HepG2 (cell line): ENCODE data around the gene RACGAP1. TPM values are rescaled to one million over a fixed set of nuclear protein-coding genes. Genes with fewer than 3 reads are reported as not detected.

Experiments used
- ARID4A ChIP-seq: sonication (generic); formaldehyde crosslinking; IDR thresholded peaks from 2 replicates; pipeline ENCODE4 v1.5.0; 2020; ENCODE audit warnings: mild to moderate bottlenecking, missing genetic modification reagents, borderline replicate concordance
- CHD2 ChIP-seq: IDR thresholded peaks from 2 replicates; pipeline ENCODE4 v1.6.1; 2011; ENCODE audit warnings: low read depth, low read length, improper control_type of control experiment
- DDIT3 ChIP-seq: sonication (generic); formaldehyde crosslinking; IDR thresholded peaks from 2 replicates; pipeline ENCODE4 v1.4.0; 2020; ENCODE audit warnings: mild to moderate bottlenecking, missing genetic modification reagents
- HDAC2 ChIP-seq: sonication (generic); formaldehyde crosslinking; IDR thresholded peaks from 2 replicates; pipeline ENCODE4 v1.4.0; 2020; ENCODE audit warnings: missing genetic modification reagents
- MAZ ChIP-seq, 2 experiments: sonication (generic) in 1 of 2; formaldehyde crosslinking in 1 of 2; IDR thresholded peaks; 2 replicates each; pipeline versions ENCODE4 v1.5.0 to v1.6.1; 2012 to 2020; ENCODE audit warnings: low read depth in 2 of 2, mild to moderate bottlenecking in 2 of 2, borderline replicate concordance in 1 of 2, improper control_type of control experiment in 1 of 2, low read length in 1 of 2, missing genetic modification reagents in 1 of 2, moderate library complexity in 1 of 2
- NFYC ChIP-seq: IDR thresholded peaks from 2 replicates; pipeline ENCODE4 v1.6.1; 2016; ENCODE audit warnings: missing genetic modification reagents, missing compliant biosample characterization
- NR2F2 ChIP-seq: IDR thresholded peaks from 2 replicates; pipeline ENCODE4 v1.6.1; 2012; ENCODE audit warnings: low read depth, inconsistent platforms, borderline replicate concordance
- NRL ChIP-seq: sonication (generic); formaldehyde crosslinking; IDR thresholded peaks from 2 replicates; pipeline ENCODE4 v1.5.0; 2020; ENCODE audit warnings: missing genetic modification reagents, mild to moderate bottlenecking, moderate library complexity, borderline replicate concordance
- POLR2AphosphoS5 ChIP-seq: IDR thresholded peaks from 2 replicates; pipeline ENCODE4 v1.6.1; 2012; ENCODE audit warnings: low read depth, low read length
- SRF ChIP-seq: IDR thresholded peaks from 2 replicates; pipeline ENCODE4 v1.6.1; 2011; ENCODE audit warnings: mild to moderate bottlenecking, low read depth, low read length, moderate library complexity
- STAT6 ChIP-seq: sonication (generic); formaldehyde crosslinking; IDR thresholded peaks from 2 replicates; pipeline ENCODE4 v1.4.0; 2020; ENCODE audit warnings: missing genetic modification reagents, mild to moderate bottlenecking, borderline replicate concordance
- ZFP37 ChIP-seq: sonication (generic); formaldehyde crosslinking; IDR thresholded peaks from 2 replicates; pipeline ENCODE4 v1.4.0; 2020; ENCODE audit warnings: missing genetic modification reagents, borderline replicate concordance
- ZNF264 ChIP-seq: sonication (generic); formaldehyde crosslinking; IDR thresholded peaks from 2 replicates; pipeline ENCODE4 v1.4.0; 2020; ENCODE audit warnings: missing genetic modification reagents
- ZNF543 ChIP-seq: sonication (generic); formaldehyde crosslinking; IDR thresholded peaks from 2 replicates; pipeline ENCODE4 v1.4.0; 2020; ENCODE audit warnings: mild to moderate bottlenecking, missing genetic modification reagents
- ZNF577 ChIP-seq: sonication (generic); formaldehyde crosslinking; IDR thresholded peaks from 2 replicates; pipeline ENCODE4 v1.4.0; 2020; ENCODE audit warnings: mild to moderate bottlenecking, low read depth, missing genetic modification reagents, borderline replicate concordance
- ZNF609 ChIP-seq: sonication (generic); formaldehyde crosslinking; IDR thresholded peaks from 2 replicates; pipeline ENCODE4 v1.4.0; 2020; ENCODE audit warnings: mild to moderate bottlenecking, missing genetic modification reagents, borderline replicate concordance
- polyA plus RNA-seq, 8 experiments: library from polyadenylated mRNA; depleted of rRNA in 3 of 8; stranded (reverse) in 7 of 8; unstranded in 1 of 8; fragments of >200 nt; fragmentation: Illumina TruSeq in 4 of 8; extraction: Trizol in 4 of 8; gene quantifications; 2 replicates each; pipeline versions ENCODE4 v1.2.1 to v1.2.3, GENCODE V29; 2011 to 2016; ENCODE audit warnings: low read depth in 4 of 8, missing spikeins in 1 of 8, mixed read lengths in 1 of 8; ENCODE audit not compliant: insufficient read depth in 1 of 8
- total RNA-seq, 5 experiments: library from RNA; depleted of rRNA; stranded (reverse); fragments of >200 nt; fragmentation: Illumina TruSeq; extraction: Trizol; gene quantifications; 2 replicates each; pipeline ENCODE4 v1.2.3, GENCODE V29; 2016; ENCODE audit warnings: low read depth in 1 of 5

The RACGAP1 gene
- total and polyA plus RNA-seq, 2 of the 13 experiments (the other 11 are each of a cell fraction or from before 2014, with no cell fraction given): 16.7 to 57.9 TPM

- TF ChIP-seq HDAC2 (CRISPR knock-in tag): 0 out of 2 replicates have a peak, but pooled peaks have one; percentile 20
- no peak for TF ChIP-seq MAZ (IDR thresholded peaks at IDR 0.05; ENCODE audit: borderline replicate concordance, low read depth, low read length)
- no peak for TF ChIP-seq MAZ (CRISPR knock-in tag; IDR thresholded peaks at IDR 0.05; ENCODE audit: low read depth)
- TF ChIP-seq CHD2: peak; percentile 85
- TF ChIP-seq ZNF264: no peak
- peak; percentile 18; the same call in 1 of the 2 replicates for TF ChIP-seq ARID4A
- no peak for TF ChIP-seq SRF
- no peak for TF ChIP-seq ZFP37 (CRISPR knock-in tag)
- TF ChIP-seq NFYC (CRISPR knock-in tag): no peak
- TF ChIP-seq POLR2AphosphoS5: no peak
- no peak for TF ChIP-seq DDIT3 (CRISPR knock-in tag)
- no peak for TF ChIP-seq ZNF577 (CRISPR knock-in tag)
- TF ChIP-seq STAT6: no peak
- TF ChIP-seq ZNF543 (CRISPR knock-in tag): no peak
- TF ChIP-seq NR2F2: peak; percentile 86; the same call in 1 of the 2 replicates
- peak; percentile 13; the same call in 1 of the 2 replicates for TF ChIP-seq ZNF609 (CRISPR knock-in tag)
- no peak for TF ChIP-seq NRL (CRISPR knock-in tag)
Observed at GRCh38 chr12:49980501-49981349, 44.6 kb downstream of the RACGAP1 start (continued).
